ENCODE data around the gene RAB39B.

Gene RAB39B

DNA sequence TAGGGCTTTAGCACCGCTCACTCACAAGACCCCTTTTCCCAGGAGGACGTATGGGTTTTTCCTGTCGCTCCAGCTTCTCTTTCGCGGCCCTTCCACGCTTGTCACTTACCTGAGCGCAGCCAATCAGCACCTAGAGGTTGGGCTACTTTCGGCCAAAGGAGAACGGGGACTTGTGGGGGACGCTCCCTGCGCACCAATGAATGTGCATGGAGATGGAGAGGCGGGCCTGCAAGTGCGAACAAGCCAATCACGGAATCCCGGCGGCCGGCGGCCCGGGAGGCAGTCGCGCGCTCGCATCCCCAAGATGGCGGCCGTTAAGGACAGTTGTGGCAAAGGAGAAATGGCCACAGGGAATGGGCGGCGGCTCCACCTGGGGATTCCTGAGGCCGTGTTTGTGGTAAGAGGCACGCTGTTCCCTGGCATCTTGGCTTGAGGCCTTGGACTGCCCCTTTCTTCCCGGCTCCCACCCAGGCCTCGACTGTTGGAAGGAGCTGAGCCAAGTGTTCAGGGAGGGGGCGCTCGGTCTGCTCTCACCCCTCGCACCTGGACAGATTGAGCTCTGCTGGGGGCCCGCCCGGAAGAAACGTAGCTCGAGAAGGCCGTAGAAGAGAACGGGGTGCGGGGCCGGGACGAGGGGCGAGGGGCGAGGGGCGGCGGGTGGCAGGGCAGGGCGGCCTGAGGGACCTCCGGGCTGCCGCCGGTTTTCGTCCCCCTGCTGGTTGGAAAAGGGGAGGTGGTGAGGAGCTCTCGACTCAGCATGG lies 47.9 kb downstream of the RAB39B start, which contains the start of gene VBP1:
TSS of gene VBP1 (plus strand) at position 282 of the 761 bp plus-strand sequence. CDS start at position 305, 23 bp downstream.
- Histone ChIP-seq H3K27me3 (ENCODE audit: control insufficient read depth, insufficient read depth, low read length, poor library complexity, severe bottlenecking) (no peaks in the 10 kb centered on the region), H3K4me1 (ENCODE audit: control insufficient read depth, insufficient read depth, low read length) (peaks cover 4% of the 10 kb centered on the region), H3K9me3 (ENCODE audit: control insufficient read depth, low read length) (no peaks in the 10 kb centered on the region), H3K4me3 (ENCODE audit: insufficient read depth, low read depth, low read length) (peak within 1 kb of the TSS; percentile 77), H3K36me3 (ENCODE audit: control insufficient read depth, insufficient read depth, low read length) (peaks cover 12% of the 10 kb centered on the region), H3K27ac (ENCODE audit: insufficient read depth, low read depth, low read length, poor library complexity, severe bottlenecking) (peak within 1 kb of the TSS; percentile 85)
- 0 to 1% methylated on average over 53 of the region's 53 CpGs for WGBS, 2 experiments

DNA sequence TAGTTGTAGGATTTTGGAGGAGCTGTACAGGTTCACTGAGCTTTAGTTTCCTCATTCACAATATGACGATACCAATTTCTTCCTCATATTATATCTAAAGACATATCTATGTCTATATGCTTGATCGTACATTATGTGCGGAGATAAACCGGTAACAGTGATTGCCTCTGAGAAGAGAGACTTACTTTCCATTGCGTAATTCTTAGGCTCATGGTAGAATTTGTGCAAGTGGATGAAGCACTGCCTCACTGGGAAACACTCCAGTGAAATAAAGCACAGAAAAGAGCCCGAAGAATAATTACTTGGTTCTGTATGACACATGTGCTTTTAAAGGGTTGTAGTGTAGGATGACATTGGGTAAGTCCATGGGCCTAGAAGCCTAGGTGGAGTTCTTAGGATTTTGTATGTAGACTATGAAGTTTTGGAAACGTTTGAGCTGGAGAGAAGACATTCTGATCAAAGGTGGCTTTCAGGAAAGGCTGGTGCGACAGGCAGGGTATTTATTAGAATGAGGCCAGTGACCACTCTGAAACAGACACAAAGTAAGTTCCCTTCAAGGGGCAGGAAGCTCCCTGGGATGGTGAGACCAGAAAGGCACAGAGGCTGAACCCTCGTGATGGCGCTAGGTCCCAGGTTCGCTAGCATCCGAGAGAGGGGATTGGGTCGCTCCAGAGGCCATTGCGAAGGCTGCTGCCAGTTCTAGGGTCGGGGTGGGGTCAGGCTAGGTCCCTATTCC lies 48.7 kb downstream of the RAB39B start:
- Histone ChIP-seq H3K9me3 (ENCODE audit: control insufficient read depth, low read length) (no peaks in the 10 kb centered on the region), H3K4me3 (ENCODE audit: insufficient read depth, low read depth, low read length) (peak overlapping the region; percentile 77), H3K36me3 (ENCODE audit: control insufficient read depth, insufficient read depth, low read length) (peaks cover 4% of the 10 kb centered on the region), H3K27me3 (ENCODE audit: control insufficient read depth, insufficient read depth, low read length, poor library complexity, severe bottlenecking) (no peaks in the 10 kb centered on the region), H3K27ac (ENCODE audit: insufficient read depth, low read depth, low read length, poor library complexity, severe bottlenecking) (no peak overlapping the region), H3K4me1 (ENCODE audit: control insufficient read depth, insufficient read depth, low read length) (peaks cover 4% of the 10 kb centered on the region)
- WGBS, 2 experiments: 40 to 42% methylated on average over 14 of the region's 15 CpGs

DNA sequence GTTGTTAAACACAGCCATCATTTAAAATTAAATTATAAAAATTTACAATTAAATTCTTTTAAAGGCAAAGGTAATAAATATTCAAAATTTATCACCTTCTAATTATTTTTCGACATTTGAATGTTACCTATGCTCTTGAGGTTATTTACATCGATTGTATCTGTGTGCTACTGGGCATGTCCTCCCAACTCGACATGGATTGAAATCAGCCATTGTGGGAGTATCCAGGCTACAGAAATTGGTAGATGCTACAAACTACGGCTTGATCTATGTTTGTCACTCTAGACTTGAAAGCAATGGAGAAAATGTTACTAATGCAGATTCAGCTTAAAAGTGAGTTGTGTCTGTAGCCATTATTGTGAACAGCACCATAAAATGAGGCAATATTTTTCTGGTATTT lies 50.6 kb downstream of the RAB39B start:
- Histone ChIP-seq H3K27ac (ENCODE audit: insufficient read depth, low read depth, low read length, poor library complexity, severe bottlenecking) (no peak overlapping the region), H3K36me3 (ENCODE audit: control insufficient read depth, insufficient read depth, low read length) (no peaks in the 10 kb centered on the region), H3K27me3 (ENCODE audit: control insufficient read depth, insufficient read depth, low read length, poor library complexity, severe bottlenecking) (no peaks in the 10 kb centered on the region), H3K9me3 (ENCODE audit: control insufficient read depth, low read length) (no peaks in the 10 kb centered on the region), H3K4me1 (ENCODE audit: control insufficient read depth, insufficient read depth, low read length) (peaks cover 4% of the 10 kb centered on the region), H3K4me3 (ENCODE audit: insufficient read depth, low read depth, low read length) (no peak overlapping the region)
- WGBS, 2 experiments: 88 to 93% methylated on average over 4 of the region's 4 CpGs

DNA sequence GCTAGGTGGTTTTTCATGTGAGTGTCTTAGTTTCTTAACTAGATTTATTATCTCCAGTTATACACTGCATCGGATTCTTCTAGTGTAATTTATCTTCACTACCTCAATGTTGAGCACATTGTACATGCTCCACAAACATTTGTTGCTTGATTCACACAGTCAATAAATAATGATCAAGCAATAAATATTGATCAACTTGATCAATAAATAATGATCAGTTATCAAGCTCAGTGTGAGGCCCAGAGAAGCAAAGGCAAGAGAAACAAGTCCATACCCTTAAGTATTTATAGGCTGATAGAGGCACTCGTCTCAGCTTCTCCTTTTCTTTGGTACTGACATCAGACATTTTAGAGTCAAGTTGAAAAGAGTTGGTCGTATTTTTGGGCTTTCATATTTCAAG lies 53.1 kb downstream of the RAB39B start:
- Histone ChIP-seq H3K4me3 (ENCODE audit: insufficient read depth, low read depth, low read length) (no peak overlapping the region), H3K4me1 (ENCODE audit: control insufficient read depth, insufficient read depth, low read length) (no peaks in the 10 kb centered on the region), H3K36me3 (ENCODE audit: control insufficient read depth, insufficient read depth, low read length) (no peaks in the 10 kb centered on the region), H3K27ac (ENCODE audit: insufficient read depth, low read depth, low read length, poor library complexity, severe bottlenecking) (no peak overlapping the region), H3K9me3 (ENCODE audit: control insufficient read depth, low read length) (no peaks in the 10 kb centered on the region), H3K27me3 (ENCODE audit: control insufficient read depth, insufficient read depth, low read length, poor library complexity, severe bottlenecking) (no peaks in the 10 kb centered on the region)
- 92 to 100% methylated on average over 1 to 3 of the region's 3 CpGs for WGBS, 2 experiments

Data from ectodermal cell (in vitro differentiated cells).